Measurements from ENCODE around the gene CASP8AP2.

- TF ChIP-seq CTCF (IDR thresholded peaks at IDR 0.05) (no peak), POLR2A (IDR thresholded peaks at IDR 0.05) (no peak)
Observed at GRCh38 chr6:89836639-89837222, 7.1 kb downstream of the CASP8AP2 start.

All from heart left ventricle (tissue), 13 donors.